Activated naive CD4-positive, alpha-beta T cell treated with anti-CD3 and anti-CD28 coated beads, Interleukin-2, amount 10 ng/mL, durations not matched to agents 7 days and 5 days (primary cell): ENCODE data around the gene RAC3.

Experiments used
- CTCF ChIA-PET: fragments of 350-600 bp; sonication (Branson Sonifier 250); formaldehyde crosslinking; loops from one replicate; lab custom pipeline; 2021; ENCODE audit warnings: antibody characterized with exemption; lab: Charles Lee
- DNase-seq: peaks from one replicate; pipeline ENCODE4 v3.0.0-alpha.2; 2020
- H3K27ac Mint-ChIP-seq: one replicate; pipeline ENCODE4 v1.8.0; 2021; ENCODE audit warnings: mild to moderate bottlenecking, moderate library complexity, mixed read lengths
- H3K27me3 Mint-ChIP-seq: one replicate; pipeline ENCODE4 v1.8.0; 2021; ENCODE audit warnings: mild to moderate bottlenecking, mixed read lengths
- H3K36me3 Mint-ChIP-seq: one replicate; pipeline ENCODE4 v1.8.0; 2021; ENCODE audit warnings: mixed read lengths
- H3K4me1 Mint-ChIP-seq: one replicate; pipeline ENCODE4 v1.8.0; 2021; ENCODE audit warnings: mixed read lengths
- H3K4me3 Mint-ChIP-seq: one replicate; pipeline ENCODE4 v1.8.0; 2021; ENCODE audit warnings: mild to moderate bottlenecking, moderate library complexity, mixed read lengths
- H3K9me3 Mint-ChIP-seq: one replicate; pipeline ENCODE4 v1.8.0; 2021; ENCODE audit warnings: mixed read lengths

RAC3 gene

DNA sequence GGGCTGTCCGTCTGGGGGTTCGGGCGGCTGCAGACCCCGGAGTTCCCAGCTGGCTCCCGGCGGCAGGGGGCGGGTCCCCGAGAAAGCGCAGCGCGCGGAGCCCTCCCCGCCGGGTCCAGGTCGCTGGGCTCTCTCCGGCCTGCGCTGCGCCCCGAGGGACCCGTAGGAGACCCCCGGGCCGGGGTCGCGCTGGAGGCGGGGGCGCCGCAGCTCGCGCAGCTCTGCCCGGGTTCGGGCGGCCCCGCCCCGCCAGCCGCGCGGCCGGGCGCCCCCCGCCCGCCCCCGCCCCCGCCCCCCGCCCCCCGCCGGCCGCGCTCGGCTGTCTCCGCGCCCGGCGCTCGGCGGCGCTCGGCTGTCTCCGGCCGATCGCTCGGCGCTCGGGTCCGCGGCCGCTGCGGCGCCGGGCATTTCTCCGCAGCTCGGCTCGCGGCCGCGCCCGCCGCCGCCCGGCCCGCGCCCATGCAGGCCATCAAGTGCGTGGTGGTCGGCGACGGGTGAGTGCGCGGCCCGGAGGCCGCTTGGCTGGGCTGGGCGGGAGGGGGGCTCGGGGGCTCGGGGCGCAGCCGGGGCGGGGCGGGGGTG is at the start of gene RAC3:
TSS of gene RAC3 (plus strand) at position 376 of the 582 bp plus-strand sequence. CDS start at position 460, 84 bp downstream.
- CTCF ChIA-PET: interaction anchor here (0.7 to 2.5 kb wide), 4 partner anchors 19 to 125 kb away, joined by 3 to 12 read pairs (median 4); no protein-coding TSS in a partner anchor
- H3K27me3 Mint-ChIP-seq: peaks cover 14% of the 10 kb centered on the region
- H3K4me1 Mint-ChIP-seq: peaks cover 28% of the 10 kb centered on the region
- peak within 1 kb of the TSS; percentile 76 for H3K27ac Mint-ChIP-seq
- H3K9me3 Mint-ChIP-seq: no peaks in the 10 kb centered on the region
- peaks cover 15% of the 10 kb centered on the region for H3K36me3 Mint-ChIP-seq
- no peak for DNase-seq
- peak within 1 kb of the TSS; percentile 78 for H3K4me3 Mint-ChIP-seq

DNA sequence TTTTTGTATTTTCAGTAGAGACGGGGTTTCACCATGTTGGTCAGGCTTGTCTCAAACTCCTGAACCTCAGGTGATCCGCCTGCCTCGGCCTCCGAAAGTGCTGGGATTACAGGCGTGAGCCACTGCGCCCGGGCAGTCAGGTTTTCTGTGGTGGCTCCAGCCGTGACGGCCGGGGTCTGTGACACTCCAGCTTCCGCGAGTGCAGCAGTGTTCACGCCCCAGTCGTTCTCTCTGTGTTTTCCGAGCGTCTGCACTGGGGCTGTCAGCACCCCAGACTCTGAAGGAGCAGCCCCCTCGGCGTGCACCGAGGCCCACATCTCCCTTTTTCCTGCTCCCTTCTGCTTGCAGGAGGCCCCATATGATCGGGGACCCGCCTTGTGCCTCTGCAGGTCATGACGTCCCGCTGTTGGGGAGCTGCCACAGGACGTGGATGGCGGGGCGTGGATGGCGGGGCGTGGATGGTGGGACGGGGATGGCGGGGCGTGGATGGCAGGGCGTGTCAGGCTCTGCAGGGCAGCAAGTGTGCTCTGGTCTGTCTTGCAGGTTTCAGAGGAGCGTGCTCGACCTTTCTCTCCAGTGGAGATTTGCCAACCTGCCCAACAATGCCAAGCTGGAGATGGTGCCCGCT is 48.4 kb upstream of the RAC3 start:
- H3K36me3 Mint-ChIP-seq: peaks cover 38% of the 10 kb centered on the region
- no peak overlapping the region for H3K27ac Mint-ChIP-seq
- CTCF ChIA-PET: no interaction called here
- H3K4me3 Mint-ChIP-seq: no peak overlapping the region
- H3K4me1 Mint-ChIP-seq: peaks cover 57% of the 10 kb centered on the region
- no peak for DNase-seq
- H3K9me3 Mint-ChIP-seq: no peaks in the 10 kb centered on the region
- H3K27me3 Mint-ChIP-seq: peaks cover 4% of the 10 kb centered on the region

DNA sequence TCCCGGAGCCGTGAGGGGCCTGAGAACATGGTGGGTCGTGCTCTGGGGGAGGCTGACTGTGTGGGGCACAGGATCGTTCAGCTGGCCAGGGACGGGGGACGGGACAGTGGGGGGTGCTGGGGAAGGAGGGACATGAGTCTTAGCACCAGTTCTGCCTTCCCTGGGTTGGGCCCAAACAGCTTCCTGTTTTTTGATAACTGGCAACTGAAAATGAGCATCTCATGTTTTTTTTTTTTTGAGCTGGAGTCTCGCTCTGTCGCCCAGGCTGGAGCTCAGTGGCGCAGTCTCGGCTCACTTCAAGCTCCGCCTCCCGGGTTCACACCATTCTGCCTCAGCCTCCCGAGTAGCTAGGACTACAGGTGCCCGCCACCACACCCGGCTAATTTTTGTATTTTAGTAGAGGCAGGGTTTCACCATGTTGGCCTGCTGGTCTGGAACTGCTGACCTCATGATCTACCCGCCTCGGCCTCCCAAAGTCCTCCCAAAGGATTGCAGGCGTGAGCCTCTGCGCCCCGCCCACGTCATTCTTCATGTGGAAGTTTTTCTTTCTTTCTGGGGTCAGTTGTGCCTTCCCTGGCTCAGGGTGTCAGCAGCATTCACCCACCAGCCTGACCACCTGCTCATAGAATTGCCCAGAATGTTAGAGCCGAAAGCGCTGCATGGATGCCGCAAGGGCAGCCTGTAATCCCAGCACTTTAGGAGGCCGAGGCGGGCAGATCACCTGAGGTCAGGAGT is 47.7 kb upstream of the RAC3 start:
- Mint-ChIP-seq H3K9me3 (no peaks in the 10 kb centered on the region), H3K27me3 (peaks cover 4% of the 10 kb centered on the region), H3K4me1 (peaks cover 52% of the 10 kb centered on the region), H3K36me3 (peaks cover 38% of the 10 kb centered on the region), H3K27ac (no peak overlapping the region), H3K4me3 (no peak overlapping the region)
- CTCF ChIA-PET: no interaction called here
- no peak for DNase-seq

DNA sequence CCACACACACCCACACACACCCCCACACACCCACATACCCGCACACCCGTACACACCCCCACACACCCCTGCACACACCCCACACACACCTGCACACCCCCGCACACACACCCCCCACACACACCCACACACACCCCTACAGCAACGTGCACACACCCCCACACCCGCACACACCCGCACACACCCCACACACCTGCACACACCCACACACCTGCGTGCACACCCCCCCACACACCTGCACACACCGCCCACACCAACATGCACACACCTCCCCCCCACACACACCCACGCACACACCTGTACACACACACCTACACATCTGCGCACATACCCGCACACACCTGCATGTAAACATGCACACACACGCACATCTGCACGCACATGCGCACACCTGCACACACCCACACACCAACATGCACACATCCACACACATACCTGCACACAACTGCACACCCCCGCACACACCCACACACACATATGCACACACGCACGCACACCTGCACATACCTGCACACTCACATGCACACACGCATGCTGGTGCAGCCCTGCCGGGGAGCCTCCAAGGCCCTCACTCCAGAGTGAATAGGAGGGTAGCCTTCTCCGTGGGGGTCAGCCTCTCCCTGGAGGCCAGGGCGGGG is 46.6 kb upstream of the RAC3 start:
- no peaks in the 10 kb centered on the region for H3K9me3 Mint-ChIP-seq
- H3K4me1 Mint-ChIP-seq: peaks cover 41% of the 10 kb centered on the region
- DNase-seq: no peak
- no peak overlapping the region for H3K4me3 Mint-ChIP-seq
- CTCF ChIA-PET: interaction anchor here (1.4 kb wide), 1 partner anchor 36 kb away, joined by 4 read pairs; no protein-coding TSS in a partner anchor
- peaks cover 34% of the 10 kb centered on the region for H3K36me3 Mint-ChIP-seq
- H3K27ac Mint-ChIP-seq: no peak overlapping the region
- no peaks in the 10 kb centered on the region for H3K27me3 Mint-ChIP-seq

DNA sequence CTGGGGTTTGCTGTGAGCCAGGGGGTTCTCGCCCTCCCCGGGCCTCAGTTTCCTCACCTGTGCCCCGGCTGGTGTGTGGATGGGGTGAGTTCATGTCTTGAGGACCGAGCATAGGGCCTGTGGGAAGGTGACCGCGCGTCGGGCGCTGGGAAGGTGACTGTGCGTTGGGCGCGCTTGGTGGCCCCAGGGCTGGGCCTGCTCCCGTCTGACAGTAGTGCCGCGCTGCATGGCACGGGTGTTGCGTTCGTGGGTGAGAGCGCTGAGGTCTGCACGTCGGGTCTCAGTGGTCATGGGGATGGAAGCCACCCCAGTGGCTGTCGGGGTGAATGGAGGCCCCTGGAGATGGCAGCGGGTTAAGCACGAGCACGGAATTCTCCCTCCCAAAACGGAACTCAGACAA is 44.9 kb upstream of the RAC3 start:
- no peaks in the 10 kb centered on the region for H3K9me3 Mint-ChIP-seq
- H3K4me1 Mint-ChIP-seq: peaks cover 25% of the 10 kb centered on the region
- CTCF ChIA-PET: no interaction called here
- no peak for DNase-seq
- H3K36me3 Mint-ChIP-seq: peaks cover 29% of the 10 kb centered on the region
- H3K27ac Mint-ChIP-seq: no peak overlapping the region
- no peaks in the 10 kb centered on the region for H3K27me3 Mint-ChIP-seq
- H3K4me3 Mint-ChIP-seq: no peak overlapping the region

DNA sequence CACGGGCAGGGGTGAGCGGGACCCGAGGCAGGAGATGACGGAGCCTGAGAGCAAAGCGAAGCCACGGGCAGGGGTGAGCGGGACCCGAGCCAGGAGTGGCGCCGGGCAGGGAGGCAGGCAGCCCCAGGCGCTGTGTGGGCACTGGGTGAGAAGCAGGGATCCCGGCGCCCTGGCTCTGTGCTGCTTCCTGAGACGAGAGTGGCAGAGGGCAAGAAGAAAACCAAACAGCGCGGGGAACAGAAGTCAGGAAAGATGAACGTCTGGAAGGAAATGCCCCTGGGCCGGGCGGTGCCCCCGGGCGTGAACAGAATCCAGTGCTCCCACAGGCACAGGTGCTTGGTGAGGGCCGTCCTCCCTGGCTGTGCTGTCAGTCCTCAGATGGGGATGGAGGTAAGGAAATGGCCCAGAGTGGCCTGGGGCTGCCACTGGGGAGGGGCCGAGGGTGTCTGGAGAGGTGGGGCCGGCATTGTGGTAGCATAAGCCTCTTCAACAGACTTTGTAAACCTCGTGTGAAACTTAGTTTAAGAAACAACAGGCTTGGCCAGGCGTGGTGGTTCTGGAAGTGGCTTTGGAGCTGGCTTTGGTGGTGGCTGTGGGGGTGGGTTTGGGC is 44.2 kb upstream of the RAC3 start:
- peak overlapping the region; percentile 71 for H3K27ac Mint-ChIP-seq
- no peaks in the 10 kb centered on the region for H3K27me3 Mint-ChIP-seq
- peaks cover 29% of the 10 kb centered on the region for H3K36me3 Mint-ChIP-seq
- no peaks in the 10 kb centered on the region for H3K9me3 Mint-ChIP-seq
- peaks cover 22% of the 10 kb centered on the region for H3K4me1 Mint-ChIP-seq
- H3K4me3 Mint-ChIP-seq: no peak overlapping the region
- CTCF ChIA-PET: no interaction called here
- DNase-seq: no peak

DNA sequence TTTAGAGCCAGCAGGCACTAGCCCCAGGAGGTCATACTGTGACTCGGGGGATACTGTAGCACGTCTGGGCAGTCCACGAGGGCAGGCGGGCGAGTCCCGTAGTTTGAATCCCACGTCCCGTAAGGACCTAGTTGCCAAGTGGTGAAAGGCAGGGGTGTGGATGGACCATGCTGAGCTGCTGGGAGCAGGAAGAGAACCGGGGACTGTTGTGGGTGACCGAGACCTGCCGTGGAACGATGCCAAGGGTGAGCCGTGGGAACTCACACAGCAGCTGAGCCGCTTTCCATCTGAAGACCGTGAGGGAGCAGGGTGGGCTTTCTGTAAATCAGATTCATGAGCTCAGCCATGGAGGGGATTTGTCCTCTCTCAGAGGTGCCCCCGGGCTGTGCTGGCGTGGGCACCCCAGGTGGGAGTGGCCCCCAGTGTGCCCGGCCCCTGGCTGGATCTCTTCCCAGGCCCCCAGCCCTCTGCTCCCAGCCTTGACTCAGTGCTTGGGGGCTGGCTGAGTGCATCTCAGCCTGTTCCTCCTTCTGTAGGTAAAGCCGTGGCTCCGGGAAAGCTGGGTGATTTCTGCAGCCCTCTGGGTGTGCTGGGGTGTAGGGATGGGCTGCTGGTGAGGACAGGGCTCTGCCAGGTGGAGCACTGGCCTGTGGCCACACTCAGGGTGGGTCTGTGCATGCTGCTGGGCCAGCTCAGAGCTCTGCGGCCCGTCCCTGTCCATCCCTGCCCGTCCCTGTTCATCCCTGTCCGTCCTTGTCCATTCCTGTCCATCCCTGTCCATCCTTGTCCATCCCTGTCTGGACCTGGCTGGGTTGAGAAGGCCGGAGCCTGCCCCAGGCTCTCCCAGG is 40.4 kb upstream of the RAC3 start:
- Mint-ChIP-seq H3K36me3 (peaks cover 6% of the 10 kb centered on the region), H3K4me1 (peaks cover 3% of the 10 kb centered on the region), H3K27me3 (no peaks in the 10 kb centered on the region), H3K27ac (no peak overlapping the region), H3K4me3 (no peak overlapping the region), H3K9me3 (no peaks in the 10 kb centered on the region)
- CTCF ChIA-PET: interaction anchor here (1.0 kb wide), 1 partner anchor 24 kb away, joined by 3 read pairs; no protein-coding TSS in a partner anchor
- no peak for DNase-seq

DNA sequence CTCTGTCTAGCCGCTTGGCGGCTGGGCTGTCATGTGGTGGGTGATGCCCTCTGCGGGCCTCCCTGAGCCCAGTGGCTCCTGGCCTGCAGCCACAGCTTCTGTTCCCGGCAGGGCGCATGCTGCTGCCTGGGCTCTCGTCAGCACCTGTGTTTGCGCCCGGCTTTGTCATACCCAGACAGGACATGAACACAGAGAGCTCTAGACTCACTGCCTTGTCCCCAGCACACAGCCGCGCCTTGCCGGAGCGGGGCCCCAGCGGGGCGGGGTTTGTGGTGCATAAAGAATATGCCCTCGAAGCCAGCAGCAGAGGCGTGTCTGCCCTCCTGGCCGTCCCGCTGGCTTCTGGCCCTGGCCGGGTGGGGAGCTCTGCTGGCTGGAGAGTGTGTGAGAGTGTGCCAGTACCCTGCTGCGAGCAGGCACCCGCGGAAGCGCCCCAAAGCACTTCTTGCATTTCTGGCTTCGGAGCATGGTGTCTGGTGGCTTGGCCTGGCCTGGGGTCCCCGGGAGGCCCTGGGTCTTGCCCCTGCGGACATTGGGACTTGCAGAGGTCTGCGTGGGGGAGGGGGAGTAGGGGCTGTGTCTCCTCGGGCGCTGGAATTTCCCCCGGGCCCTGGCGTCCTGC is 39.7 kb upstream of the RAC3 start:
- Mint-ChIP-seq H3K27me3 (no peaks in the 10 kb centered on the region), H3K4me3 (no peak overlapping the region), H3K36me3 (peaks cover 2% of the 10 kb centered on the region), H3K27ac (no peak overlapping the region), H3K4me1 (peaks cover 1% of the 10 kb centered on the region), H3K9me3 (no peaks in the 10 kb centered on the region)
- CTCF ChIA-PET: interaction anchor here (1.0 kb wide), 1 partner anchor 24 kb away, joined by 3 read pairs; no protein-coding TSS in a partner anchor
- DNase-seq: no peak

DNA sequence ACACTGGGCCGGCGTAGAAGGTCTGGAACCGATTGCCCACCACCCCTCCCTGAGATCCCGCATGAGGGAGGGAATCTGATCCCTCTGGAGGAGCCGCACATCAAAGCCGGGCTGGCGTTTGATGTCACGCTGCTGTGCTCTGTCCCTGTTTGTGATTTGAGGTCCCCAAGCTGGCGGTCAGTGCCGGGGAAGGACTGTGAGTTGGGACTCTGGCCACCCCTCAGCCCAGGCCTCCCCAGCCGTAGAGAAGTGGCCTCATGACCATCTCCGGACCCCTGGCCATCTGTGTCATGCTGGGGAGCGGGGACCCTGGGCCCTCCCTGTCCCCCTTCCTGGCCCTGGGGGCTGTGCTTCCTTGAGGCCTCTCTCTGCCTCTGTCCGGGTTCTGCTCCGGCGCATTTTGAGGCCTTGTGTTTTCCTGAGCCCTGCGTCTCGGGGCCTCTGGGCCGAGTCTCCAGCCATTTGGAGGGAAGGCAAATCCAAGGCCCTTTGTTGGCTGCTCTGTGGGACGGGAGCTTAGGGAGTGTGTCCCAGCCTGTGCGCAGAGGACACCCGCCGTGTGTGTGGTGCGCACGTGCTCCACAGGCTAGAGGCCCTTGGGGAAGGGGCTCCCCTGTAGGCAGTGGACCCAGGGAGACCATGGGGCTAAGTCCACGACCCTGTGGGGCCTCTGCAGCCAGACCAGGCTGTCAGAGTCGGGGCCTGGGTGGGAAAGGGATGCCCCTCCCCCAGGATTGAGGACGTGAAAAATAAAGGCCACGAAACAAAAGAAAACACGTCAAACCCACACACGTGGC is 39.0 kb upstream of the RAC3 start:
- no peak for DNase-seq
- Mint-ChIP-seq H3K9me3 (no peaks in the 10 kb centered on the region), H3K4me3 (no peak overlapping the region), H3K27me3 (no peaks in the 10 kb centered on the region), H3K4me1 (no peaks in the 10 kb centered on the region), H3K27ac (no peak overlapping the region), H3K36me3 (no peaks in the 10 kb centered on the region)
- CTCF ChIA-PET: no interaction called here

DNA sequence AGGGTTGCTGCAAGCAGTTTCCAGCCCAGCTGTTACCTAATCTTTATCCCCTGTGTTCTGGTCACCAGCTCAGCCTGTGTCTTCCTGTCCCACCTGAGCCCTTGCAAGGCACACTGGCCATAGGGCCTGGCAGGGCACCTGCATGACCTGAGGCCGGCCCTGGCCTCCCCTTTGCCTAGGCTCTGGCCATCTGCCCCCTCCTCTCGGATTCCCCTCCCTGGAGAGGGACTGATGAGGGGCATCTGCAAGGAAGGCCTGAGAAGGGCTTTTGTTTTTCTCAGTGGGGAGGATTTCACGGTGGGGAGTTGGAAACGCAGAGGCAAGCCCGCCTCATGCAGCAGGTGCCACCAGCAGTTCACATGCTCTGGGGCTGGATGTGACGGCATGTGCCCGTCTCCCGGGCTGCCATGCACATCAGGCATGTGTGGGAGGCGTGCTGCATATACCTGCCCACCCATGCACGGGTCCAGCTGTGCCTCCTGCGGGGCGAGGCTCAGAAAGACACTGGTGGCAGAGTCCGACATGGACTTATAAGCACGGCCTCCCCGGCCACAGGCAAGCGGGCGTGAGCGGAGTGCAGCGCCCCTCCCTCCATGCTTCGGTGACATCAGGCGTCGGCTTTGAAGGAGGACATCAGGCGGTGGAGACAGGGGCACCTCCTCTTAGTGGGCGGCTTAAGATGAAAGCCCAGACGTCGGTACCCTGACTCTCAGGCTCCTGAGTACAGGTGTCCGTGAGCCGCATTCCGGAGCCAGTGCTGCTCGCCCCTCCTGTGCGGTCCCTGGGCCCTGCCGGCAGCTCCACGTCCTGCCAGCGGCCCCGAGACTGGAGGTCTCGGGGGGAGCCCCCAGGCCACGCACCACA is 37.5 kb upstream of the RAC3 start:
- CTCF ChIA-PET: no interaction called here
- Mint-ChIP-seq H3K4me3 (no peak overlapping the region), H3K4me1 (no peaks in the 10 kb centered on the region), H3K9me3 (no peaks in the 10 kb centered on the region), H3K36me3 (no peaks in the 10 kb centered on the region), H3K27me3 (no peaks in the 10 kb centered on the region), H3K27ac (no peak overlapping the region)
- DNase-seq: no peak

DNA sequence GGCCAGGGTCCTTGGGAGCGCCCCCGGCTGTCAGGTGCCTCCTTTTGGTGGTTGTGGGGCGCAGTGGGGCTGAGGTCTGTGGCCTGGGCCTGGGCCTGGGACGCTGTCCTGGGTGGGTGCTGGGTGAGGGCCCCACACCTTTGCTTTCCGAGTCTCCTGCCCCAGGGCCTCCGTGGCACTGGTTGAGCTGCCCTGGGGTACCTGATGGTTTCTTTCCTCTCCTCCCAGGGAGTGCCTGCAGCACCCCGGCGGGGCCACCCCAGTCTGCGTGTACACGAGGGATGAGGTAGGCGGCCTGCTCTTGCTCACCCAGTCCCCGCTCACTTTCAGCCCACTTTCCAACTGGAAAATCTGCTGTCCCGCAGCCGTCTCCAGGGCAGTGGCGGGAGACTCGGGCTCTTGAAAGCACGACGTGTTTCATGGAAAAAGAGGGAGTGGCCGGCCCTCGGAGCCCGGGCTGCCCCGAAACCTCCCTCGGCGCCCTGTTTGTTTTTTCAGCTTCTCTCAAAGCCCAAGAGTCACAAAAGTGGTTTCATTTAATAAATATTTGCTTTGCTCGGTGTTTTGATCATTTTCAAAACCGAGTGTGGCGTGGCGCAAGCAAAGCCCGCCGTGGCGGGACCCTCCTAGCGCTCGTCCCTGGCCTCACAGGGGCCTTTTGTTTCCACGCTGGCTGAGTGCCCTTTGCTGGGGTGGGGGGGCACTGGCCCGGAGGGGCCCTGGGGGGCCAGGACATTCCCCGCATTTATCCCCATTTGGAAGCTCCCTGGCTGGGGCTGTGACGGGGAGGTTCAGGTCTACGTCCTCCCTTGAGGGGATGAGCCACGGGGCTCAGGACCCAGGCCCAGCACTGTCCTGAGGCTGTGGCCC is 36.6 kb upstream of the RAC3 start:
- Mint-ChIP-seq H3K4me3 (no peak overlapping the region), H3K4me1 (no peaks in the 10 kb centered on the region), H3K27ac (no peak overlapping the region)

More for the DNA sequence above, 36.6 kb upstream of the RAC3 start:
- H3K9me3 Mint-ChIP-seq: no peaks in the 10 kb centered on the region
- CTCF ChIA-PET: no interaction called here
- no peak for DNase-seq
- no peaks in the 10 kb centered on the region for H3K36me3 Mint-ChIP-seq
- no peaks in the 10 kb centered on the region for H3K27me3 Mint-ChIP-seq
